Measurements from ENCODE around the gene PEX11G. TPM values are rescaled to one million over a fixed set of nuclear protein-coding genes. Genes with fewer than 3 reads are reported as not detected.
A peak's percentile ranks its signal among the peaks of the same experiment; 100 is the strongest.

Gene PEX11G
- total and polyA plus RNA-seq, 9 of the 15 experiments (the other 6 are each of a cell fraction or from before 2014, with no cell fraction given): 0.07 to 3.2 (median 0.70) TPM; not detected in 1

DNA sequence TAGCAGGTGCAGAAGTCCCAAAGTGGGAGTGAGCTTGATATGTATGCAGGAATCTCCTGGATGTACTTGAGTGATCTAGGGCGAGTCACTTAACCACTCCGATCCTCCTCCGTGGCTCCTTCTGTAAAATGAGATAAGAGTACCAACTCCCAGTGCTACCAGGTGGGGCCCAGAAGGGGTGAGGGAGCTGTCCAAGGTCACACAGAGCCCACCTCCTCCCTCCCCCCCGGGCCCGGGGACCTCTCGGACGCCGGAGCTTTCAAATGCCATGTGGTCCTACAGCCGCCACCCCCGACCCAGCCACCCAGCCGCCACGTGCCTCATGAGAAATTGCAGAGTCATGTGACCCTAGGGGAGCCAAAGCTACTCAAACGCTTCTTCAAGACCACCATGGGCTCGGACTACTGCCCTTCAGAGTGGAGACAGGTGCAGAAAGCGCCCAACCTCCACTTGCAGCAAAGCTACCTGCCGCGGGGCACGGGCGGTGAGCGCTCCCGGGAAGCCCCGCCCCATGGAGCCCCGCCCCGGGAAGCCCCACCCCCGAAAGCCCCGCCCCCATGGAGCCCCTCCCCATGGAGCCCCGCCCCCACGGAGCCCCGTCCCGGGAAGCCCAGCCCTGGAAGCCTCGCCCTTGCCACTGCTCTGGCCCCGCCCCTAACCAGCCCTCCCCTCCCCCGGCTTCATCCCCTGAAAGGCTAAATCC is 17.0 kb upstream of the PEX11G start (continued):
- TF ChIP-seq, protein P1, sequence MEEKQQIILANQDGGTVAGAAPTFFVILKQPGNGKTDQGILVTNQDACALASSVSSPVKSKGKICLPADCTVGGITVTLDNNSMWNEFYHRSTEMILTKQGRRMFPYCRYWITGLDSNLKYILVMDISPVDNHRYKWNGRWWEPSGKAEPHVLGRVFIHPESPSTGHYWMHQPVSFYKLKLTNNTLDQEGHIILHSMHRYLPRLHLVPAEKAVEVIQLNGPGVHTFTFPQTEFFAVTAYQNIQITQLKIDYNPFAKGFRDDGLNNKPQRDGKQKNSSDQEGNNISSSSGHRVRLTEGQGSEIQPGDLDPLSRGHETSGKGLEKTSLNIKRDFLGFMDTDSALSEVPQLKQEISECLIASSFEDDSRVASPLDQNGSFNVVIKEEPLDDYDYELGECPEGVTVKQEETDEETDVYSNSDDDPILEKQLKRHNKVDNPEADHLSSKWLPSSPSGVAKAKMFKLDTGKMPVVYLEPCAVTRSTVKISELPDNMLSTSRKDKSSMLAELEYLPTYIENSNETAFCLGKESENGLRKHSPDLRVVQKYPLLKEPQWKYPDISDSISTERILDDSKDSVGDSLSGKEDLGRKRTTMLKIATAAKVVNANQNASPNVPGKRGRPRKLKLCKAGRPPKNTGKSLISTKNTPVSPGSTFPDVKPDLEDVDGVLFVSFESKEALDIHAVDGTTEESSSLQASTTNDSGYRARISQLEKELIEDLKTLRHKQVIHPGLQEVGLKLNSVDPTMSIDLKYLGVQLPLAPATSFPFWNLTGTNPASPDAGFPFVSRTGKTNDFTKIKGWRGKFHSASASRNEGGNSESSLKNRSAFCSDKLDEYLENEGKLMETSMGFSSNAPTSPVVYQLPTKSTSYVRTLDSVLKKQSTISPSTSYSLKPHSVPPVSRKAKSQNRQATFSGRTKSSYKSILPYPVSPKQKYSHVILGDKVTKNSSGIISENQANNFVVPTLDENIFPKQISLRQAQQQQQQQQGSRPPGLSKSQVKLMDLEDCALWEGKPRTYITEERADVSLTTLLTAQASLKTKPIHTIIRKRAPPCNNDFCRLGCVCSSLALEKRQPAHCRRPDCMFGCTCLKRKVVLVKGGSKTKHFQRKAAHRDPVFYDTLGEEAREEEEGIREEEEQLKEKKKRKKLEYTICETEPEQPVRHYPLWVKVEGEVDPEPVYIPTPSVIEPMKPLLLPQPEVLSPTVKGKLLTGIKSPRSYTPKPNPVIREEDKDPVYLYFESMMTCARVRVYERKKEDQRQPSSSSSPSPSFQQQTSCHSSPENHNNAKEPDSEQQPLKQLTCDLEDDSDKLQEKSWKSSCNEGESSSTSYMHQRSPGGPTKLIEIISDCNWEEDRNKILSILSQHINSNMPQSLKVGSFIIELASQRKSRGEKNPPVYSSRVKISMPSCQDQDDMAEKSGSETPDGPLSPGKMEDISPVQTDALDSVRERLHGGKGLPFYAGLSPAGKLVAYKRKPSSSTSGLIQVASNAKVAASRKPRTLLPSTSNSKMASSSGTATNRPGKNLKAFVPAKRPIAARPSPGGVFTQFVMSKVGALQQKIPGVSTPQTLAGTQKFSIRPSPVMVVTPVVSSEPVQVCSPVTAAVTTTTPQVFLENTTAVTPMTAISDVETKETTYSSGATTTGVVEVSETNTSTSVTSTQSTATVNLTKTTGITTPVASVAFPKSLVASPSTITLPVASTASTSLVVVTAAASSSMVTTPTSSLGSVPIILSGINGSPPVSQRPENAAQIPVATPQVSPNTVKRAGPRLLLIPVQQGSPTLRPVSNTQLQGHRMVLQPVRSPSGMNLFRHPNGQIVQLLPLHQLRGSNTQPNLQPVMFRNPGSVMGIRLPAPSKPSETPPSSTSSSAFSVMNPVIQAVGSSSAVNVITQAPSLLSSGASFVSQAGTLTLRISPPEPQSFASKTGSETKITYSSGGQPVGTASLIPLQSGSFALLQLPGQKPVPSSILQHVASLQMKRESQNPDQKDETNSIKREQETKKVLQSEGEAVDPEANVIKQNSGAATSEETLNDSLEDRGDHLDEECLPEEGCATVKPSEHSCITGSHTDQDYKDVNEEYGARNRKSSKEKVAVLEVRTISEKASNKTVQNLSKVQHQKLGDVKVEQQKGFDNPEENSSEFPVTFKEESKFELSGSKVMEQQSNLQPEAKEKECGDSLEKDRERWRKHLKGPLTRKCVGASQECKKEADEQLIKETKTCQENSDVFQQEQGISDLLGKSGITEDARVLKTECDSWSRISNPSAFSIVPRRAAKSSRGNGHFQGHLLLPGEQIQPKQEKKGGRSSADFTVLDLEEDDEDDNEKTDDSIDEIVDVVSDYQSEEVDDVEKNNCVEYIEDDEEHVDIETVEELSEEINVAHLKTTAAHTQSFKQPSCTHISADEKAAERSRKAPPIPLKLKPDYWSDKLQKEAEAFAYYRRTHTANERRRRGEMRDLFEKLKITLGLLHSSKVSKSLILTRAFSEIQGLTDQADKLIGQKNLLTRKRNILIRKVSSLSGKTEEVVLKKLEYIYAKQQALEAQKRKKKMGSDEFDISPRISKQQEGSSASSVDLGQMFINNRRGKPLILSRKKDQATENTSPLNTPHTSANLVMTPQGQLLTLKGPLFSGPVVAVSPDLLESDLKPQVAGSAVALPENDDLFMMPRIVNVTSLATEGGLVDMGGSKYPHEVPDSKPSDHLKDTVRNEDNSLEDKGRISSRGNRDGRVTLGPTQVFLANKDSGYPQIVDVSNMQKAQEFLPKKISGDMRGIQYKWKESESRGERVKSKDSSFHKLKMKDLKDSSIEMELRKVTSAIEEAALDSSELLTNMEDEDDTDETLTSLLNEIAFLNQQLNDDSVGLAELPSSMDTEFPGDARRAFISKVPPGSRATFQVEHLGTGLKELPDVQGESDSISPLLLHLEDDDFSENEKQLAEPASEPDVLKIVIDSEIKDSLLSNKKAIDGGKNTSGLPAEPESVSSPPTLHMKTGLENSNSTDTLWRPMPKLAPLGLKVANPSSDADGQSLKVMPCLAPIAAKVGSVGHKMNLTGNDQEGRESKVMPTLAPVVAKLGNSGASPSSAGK (IDR thresholded peaks at IDR 0.05): peak; percentile 89
- no peak for TF ChIP-seq SETDB1 (IDR thresholded peaks at IDR 0.05; ENCODE audit: low read length)
- peak; percentile 79 for TF ChIP-seq TOE1 (IDR thresholded peaks at IDR 0.05; ENCODE audit: borderline replicate concordance)
- TF ChIP-seq TOE1 (CRISPR knock-in tag; IDR thresholded peaks at IDR 0.05; ENCODE audit: borderline replicate concordance, low read depth): no peak

Data from K562 (cell line).